GM19240 (cell line): ENCODE measurements around the gene PTBP3.

Experiments
- DNase-seq: peaks from one replicate; pipeline ENCODE4 v3.0.0; 2011; ENCODE audit warnings: low spot score; ENCODE audit not compliant: insufficient read length

Gene PTBP3

GRCh38 chr9:112169368-112169767 is 164.1 kb downstream of the PTBP3 start:
- no peak for DNase-seq

- DNase-seq, result no peak
Observed at GRCh38 chr9:112168197-112168596, 165.2 kb downstream of the PTBP3 start.
